ENCODE results near the gene PSMG1.
"Not testable (repeated sequence)": the region's sequence is repeated elsewhere in the genome, so short reads cannot be mapped to it uniquely, and the experiment has no call there.

The PSMG1 gene

GRCh38 chr21:39155578-39155977, 27.7 kb downstream of the PSMG1 start:
- H3K4me3 Mint-ChIP-seq = no peak overlapping the region
- H3K36me3 Mint-ChIP-seq (ENCODE audit: low read depth) = no peaks in the 10 kb centered on the region
- H3K27ac Mint-ChIP-seq = no peak overlapping the region
- no peaks in the 10 kb centered on the region for H3K4me1 Mint-ChIP-seq (ENCODE audit: low read depth)
- peaks cover 3% of the 10 kb centered on the region for H3K27me3 Mint-ChIP-seq (ENCODE audit: low read depth)
- no peaks in the 10 kb centered on the region for H3K9me3 Mint-ChIP-seq

- Mint-ChIP-seq H3K36me3 (ENCODE audit: low read depth) (no peaks in the 10 kb centered on the region), H3K4me1 (ENCODE audit: low read depth) (no peaks in the 10 kb centered on the region), H3K27ac (no peak overlapping the region), H3K9me3 (no peaks in the 10 kb centered on the region), H3K27me3 (ENCODE audit: low read depth) (peaks cover 10% of the 10 kb centered on the region), H3K4me3 (no peak overlapping the region)
These were observed 29.4 kb downstream of the PSMG1 start for GRCh38 chr21:39153842-39154241.

- no peak overlapping the region for H3K27ac Mint-ChIP-seq
- H3K4me1 Mint-ChIP-seq (ENCODE audit: low read depth) = no peaks in the 10 kb centered on the region
- H3K9me3 Mint-ChIP-seq = no peaks in the 10 kb centered on the region
- H3K4me3 Mint-ChIP-seq = no peak overlapping the region
- no peaks in the 10 kb centered on the region for H3K36me3 Mint-ChIP-seq (ENCODE audit: low read depth)
- peaks cover 15% of the 10 kb centered on the region for H3K27me3 Mint-ChIP-seq (ENCODE audit: low read depth)
These were observed 29.9 kb downstream of the PSMG1 start for GRCh38 chr21:39153373-39153772.

DNA sequence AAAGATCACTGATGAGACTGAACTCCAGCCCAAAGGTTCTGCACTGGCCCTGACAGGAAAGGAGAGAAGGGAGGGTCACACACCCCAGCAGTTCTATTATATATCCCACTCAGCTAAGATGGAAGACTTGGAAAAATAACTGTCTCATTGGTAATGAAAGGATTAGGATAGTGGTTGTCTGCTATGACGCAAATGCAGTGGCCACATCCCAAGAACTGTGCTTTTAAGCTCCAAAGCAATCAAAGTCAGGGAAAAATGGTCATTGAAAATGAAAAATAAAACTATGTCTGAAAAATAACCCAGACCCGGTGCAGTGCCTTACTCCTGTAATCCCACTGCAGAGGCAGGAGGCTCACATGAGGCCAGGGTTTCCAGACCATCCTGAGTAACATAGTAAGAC, 31.0 kb downstream of the PSMG1 start:
- no peak overlapping the region for H3K4me3 Mint-ChIP-seq
- no peak overlapping the region for H3K27ac Mint-ChIP-seq
- H3K9me3 Mint-ChIP-seq = no peaks in the 10 kb centered on the region
- no peaks in the 10 kb centered on the region for H3K36me3 Mint-ChIP-seq (ENCODE audit: low read depth)
- H3K27me3 Mint-ChIP-seq (ENCODE audit: low read depth) = peaks cover 16% of the 10 kb centered on the region
- no peaks in the 10 kb centered on the region for H3K4me1 Mint-ChIP-seq (ENCODE audit: low read depth)

GRCh38 chr21:39150877-39151276, 32.4 kb downstream of the PSMG1 start:
- H3K27me3 Mint-ChIP-seq (ENCODE audit: low read depth) = peaks cover 19% of the 10 kb centered on the region
- H3K4me1 Mint-ChIP-seq (ENCODE audit: low read depth) = no peaks in the 10 kb centered on the region
- H3K36me3 Mint-ChIP-seq (ENCODE audit: low read depth) = no peaks in the 10 kb centered on the region
- no peaks in the 10 kb centered on the region for H3K9me3 Mint-ChIP-seq
- H3K27ac Mint-ChIP-seq = no peak overlapping the region
- H3K4me3 Mint-ChIP-seq = no peak overlapping the region

- no peaks in the 10 kb centered on the region for H3K36me3 Mint-ChIP-seq (ENCODE audit: low read depth)
- H3K27me3 Mint-ChIP-seq (ENCODE audit: low read depth) = peaks cover 19% of the 10 kb centered on the region
- H3K9me3 Mint-ChIP-seq = no peaks in the 10 kb centered on the region
- H3K4me3 Mint-ChIP-seq = no peak overlapping the region
- H3K27ac Mint-ChIP-seq = no peak overlapping the region
- no peaks in the 10 kb centered on the region for H3K4me1 Mint-ChIP-seq (ENCODE audit: low read depth)
These were observed 32.9 kb downstream of the PSMG1 start for GRCh38 chr21:39150316-39150715.

DNA sequence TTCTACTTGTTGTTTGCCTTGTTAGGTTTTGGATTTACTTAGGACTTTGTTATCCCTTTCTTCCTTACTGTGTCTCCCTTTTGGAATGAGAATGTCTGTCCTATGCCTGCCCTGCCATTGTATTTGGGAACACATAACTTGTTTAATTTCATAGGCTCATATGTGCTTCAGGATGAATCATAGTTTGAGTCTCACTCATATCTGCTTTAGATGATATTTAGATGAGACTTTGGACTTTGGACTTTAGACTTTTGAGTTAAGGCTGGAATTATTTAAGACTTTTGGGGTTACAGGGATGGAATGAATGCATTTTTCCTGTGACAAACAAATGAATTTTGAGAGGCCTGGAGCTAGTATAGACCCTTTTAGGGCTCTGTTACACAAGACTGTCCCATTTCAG, 33.4 kb downstream of the PSMG1 start:
- Mint-ChIP-seq H3K4me1 (ENCODE audit: low read depth) (no peaks in the 10 kb centered on the region), H3K27me3 (ENCODE audit: low read depth) (peaks cover 19% of the 10 kb centered on the region), H3K4me3 (no peak overlapping the region), H3K9me3 (no peaks in the 10 kb centered on the region), H3K36me3 (ENCODE audit: low read depth) (no peaks in the 10 kb centered on the region), H3K27ac (no peak overlapping the region)

DNA sequence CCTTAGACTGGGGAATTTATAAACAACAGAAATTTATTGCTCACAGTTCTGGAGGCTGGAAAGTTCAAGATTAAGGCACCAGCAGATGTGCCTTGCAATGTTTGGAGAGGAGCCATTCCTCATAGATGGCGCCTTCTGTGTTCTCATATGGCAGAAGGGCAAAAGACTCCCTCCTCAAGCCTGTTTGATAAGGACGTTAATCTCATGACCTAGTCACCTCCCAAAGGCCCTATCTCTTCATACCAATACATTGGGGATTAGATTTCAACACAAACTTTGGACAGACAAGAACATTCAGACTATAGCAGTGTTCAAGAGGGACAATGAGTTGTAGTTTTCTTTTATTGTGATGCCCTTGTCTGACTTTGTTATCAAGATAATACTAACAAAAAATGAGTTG, 34.3 kb downstream of the PSMG1 start:
- H3K4me3 Mint-ChIP-seq = no peak overlapping the region
- H3K4me1 Mint-ChIP-seq (ENCODE audit: low read depth) = no peaks in the 10 kb centered on the region
- peaks cover under 1% of the 10 kb centered on the region for H3K9me3 Mint-ChIP-seq
- H3K27me3 Mint-ChIP-seq (ENCODE audit: low read depth) = peaks cover 19% of the 10 kb centered on the region
- no peaks in the 10 kb centered on the region for H3K36me3 Mint-ChIP-seq (ENCODE audit: low read depth)
- no peak overlapping the region for H3K27ac Mint-ChIP-seq

GRCh38 chr21:39144191-39144590, 39.1 kb downstream of the PSMG1 start:
- Mint-ChIP-seq H3K9me3 (peaks cover 4% of the 10 kb centered on the region), H3K4me3 (no peak overlapping the region), H3K4me1 (ENCODE audit: low read depth) (no peaks in the 10 kb centered on the region), H3K27ac (no peak overlapping the region), H3K36me3 (ENCODE audit: low read depth) (no peaks in the 10 kb centered on the region), H3K27me3 (ENCODE audit: low read depth) (peaks cover 17% of the 10 kb centered on the region)

DNA sequence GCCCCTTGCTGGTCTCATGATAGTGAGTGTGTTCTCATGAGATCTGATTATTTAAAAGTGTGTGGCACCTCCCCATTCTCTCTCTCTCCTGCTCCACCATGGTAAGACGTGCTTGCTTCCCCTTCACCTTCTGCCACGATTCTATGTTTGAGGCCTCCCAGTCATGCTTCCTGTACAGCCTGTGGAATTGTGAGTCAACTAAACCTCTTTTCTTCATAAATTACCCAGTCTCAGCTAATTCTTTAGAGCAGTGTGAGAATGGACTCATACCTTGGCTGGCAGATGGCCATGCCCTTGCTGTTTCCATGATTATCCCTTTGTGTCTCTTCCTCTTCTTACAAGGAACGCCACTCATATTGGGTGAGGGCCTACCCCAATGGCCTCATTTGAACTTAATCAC, 40.3 kb downstream of the PSMG1 start:
- no peak overlapping the region for H3K4me3 Mint-ChIP-seq
- peaks cover 8% of the 10 kb centered on the region for H3K27me3 Mint-ChIP-seq (ENCODE audit: low read depth)
- H3K27ac Mint-ChIP-seq = no peak overlapping the region
- no peaks in the 10 kb centered on the region for H3K36me3 Mint-ChIP-seq (ENCODE audit: low read depth)
- H3K9me3 Mint-ChIP-seq = peaks cover 4% of the 10 kb centered on the region
- H3K4me1 Mint-ChIP-seq (ENCODE audit: low read depth) = no peaks in the 10 kb centered on the region

DNA sequence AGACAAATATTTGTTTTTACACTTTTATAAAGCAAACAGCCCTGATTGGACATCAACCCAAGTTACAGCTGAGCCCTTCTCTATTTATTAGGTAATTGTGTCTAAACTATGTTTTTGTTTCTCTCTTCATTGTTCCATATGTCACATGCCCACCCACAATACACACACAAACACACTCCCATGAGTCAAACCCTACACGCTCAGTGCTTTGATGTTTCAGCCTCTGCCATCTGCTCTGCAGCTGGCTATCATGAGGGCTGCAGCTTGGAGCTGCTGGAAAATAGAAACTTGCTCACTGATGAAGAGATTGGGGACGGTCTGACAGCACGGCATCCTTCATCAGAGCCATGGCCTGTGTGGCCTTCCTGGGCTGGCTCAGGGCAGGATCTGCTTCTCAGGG, 41.7 kb downstream of the PSMG1 start:
- H3K9me3 Mint-ChIP-seq = peaks cover 4% of the 10 kb centered on the region
- H3K27me3 Mint-ChIP-seq (ENCODE audit: low read depth) = peaks cover 4% of the 10 kb centered on the region
- H3K4me3 Mint-ChIP-seq = no peak overlapping the region
- no peaks in the 10 kb centered on the region for H3K36me3 Mint-ChIP-seq (ENCODE audit: low read depth)
- no peaks in the 10 kb centered on the region for H3K4me1 Mint-ChIP-seq (ENCODE audit: low read depth)
- H3K27ac Mint-ChIP-seq = no peak overlapping the region

DNA sequence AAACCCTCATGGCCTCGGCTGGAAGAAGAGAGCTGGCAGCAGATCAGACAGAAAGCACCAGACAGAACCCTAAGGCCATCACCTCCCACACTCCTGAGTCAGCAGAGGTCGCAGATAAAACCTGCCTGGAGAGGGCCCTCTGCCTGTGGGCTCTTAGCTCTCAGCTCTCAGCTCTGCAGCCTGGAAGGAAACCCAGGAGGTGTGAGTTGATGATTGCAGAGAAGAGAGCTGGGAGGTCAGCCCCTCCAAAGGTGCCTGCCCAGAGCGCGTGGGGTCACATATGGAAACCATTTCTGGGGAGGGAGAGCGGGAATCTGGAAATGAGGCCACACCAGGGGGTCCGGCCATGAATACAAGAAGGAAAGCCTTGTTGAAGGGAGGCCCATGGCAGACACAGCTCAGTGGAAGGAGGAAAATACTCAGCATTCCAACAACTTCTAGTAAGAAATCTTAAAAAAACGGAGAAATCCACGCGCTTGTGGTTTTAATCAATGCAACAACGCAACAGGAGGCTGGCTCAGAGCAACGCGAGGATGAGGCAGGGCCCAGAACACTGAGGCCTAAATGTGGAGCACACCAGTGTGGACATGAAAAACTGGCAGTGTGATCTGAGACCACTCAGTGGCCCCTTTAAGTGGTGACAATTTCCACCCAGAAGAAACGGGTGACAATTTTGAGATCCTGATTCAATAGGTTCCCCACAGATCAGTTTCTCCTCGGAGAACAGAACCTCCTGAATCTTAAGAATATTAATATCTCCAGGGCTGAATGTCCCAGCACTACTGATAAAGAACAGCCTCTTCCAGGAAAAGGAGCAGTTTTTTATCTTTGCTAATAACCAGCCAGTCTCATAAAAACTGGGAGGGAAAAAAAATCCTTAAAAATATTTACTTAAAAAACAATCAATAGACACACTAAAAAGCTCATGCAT, 45.7 kb downstream of the PSMG1 start:
- Mint-ChIP-seq H3K27ac (no peak overlapping the region), H3K4me1 (ENCODE audit: low read depth) (no peaks in the 10 kb centered on the region), H3K4me3 (no peak overlapping the region), H3K36me3 (ENCODE audit: low read depth) (no peaks in the 10 kb centered on the region), H3K27me3 (ENCODE audit: low read depth) (peaks cover 4% of the 10 kb centered on the region), H3K9me3 (no peaks in the 10 kb centered on the region)

- peaks cover 4% of the 10 kb centered on the region for H3K27me3 Mint-ChIP-seq (ENCODE audit: low read depth)
- no peaks in the 10 kb centered on the region for H3K9me3 Mint-ChIP-seq
These were observed 46.5 kb downstream of the PSMG1 start for GRCh38 chr21:39136711-39137110.

DNA sequence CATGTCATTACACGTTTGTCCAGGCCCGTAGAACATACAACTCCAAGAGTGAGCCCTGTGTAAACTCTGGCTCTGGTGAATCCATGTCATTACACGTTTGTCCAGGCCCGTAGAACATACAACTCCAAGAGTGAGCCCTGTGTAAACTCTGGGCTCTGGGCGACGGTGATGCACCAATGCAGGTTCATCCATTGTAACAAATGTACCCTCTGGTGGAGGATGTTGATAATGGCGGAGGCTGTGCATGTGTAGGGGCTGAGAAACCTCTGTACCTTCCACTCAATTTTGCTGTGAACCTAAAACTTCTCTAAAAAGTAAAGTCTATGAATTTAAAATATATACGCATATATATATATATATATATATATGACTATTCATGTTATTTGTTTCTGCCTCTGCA, 47.1 kb downstream of the PSMG1 start:
- not testable (repeated sequence) for H3K27ac Mint-ChIP-seq; H3K4me1 Mint-ChIP-seq (ENCODE audit: low read depth); H3K9me3 Mint-ChIP-seq; H3K36me3 Mint-ChIP-seq (ENCODE audit: low read depth); H3K4me3 Mint-ChIP-seq; H3K27me3 Mint-ChIP-seq (ENCODE audit: low read depth)

More at GRCh38 chr21:39136711-39137110, 46.5 kb downstream of the PSMG1 start:
- Mint-ChIP-seq H3K4me3 (no peak overlapping the region), H3K36me3 (ENCODE audit: low read depth) (no peaks in the 10 kb centered on the region), H3K4me1 (ENCODE audit: low read depth) (no peaks in the 10 kb centered on the region), H3K27ac (no peak overlapping the region)

DNA sequence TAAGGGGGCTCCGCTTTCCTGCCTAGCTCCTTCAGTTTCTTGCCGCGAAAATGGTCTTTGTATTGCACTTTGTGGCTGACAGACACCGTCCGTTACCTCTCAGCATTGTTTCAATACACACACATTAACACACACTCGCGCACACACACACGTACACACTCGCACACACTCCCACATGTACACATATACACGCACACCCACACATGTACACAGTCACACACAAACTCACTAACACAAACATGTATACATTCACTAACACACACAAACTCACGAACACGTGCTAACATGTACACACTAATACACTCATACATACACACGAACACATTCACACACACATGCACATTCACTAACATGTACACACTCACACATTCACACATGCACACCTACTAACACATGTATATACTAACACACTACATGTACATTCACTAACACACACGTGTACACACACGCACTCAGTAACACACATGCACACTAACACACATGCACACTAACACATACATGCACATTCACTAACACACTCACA, 48.9 kb downstream of the PSMG1 start:
- no peak overlapping the region for H3K27ac Mint-ChIP-seq

More for the DNA sequence above, 48.9 kb downstream of the PSMG1 start:
- Mint-ChIP-seq H3K9me3 (no peaks in the 10 kb centered on the region), H3K4me3 (no peak overlapping the region), H3K27me3 (ENCODE audit: low read depth) (peaks cover 6% of the 10 kb centered on the region), H3K36me3 (ENCODE audit: low read depth) (no peaks in the 10 kb centered on the region), H3K4me1 (ENCODE audit: low read depth) (no peaks in the 10 kb centered on the region)

All from T-helper 1 cell treated with Interleukin-12 subunit alpha and Interleukin-12 subunit beta and Interleukin-4 antibody, amounts not matched to agents 30 μg/mL and 1 μg/mL, for 36 hours (primary cell).